MM.1S (cell line): ENCODE data around the gene ASB2.

Source experiments
- CTCF ChIP-seq: fragments of 300-600 bp; sonication (generic); IDR thresholded peaks from 2 replicates; pipeline ENCODE4 v1.5.1; 2016; ENCODE audit warnings: antibody characterized with exemption, low read length, mixed read lengths
- EZH2 ChIP-seq: fragments of 300-600 bp; sonication (generic); optimal IDR thresholded peaks from 2 replicates; pipeline ENCODE3; 2017; ENCODE audit warnings: low read depth, mild to moderate bottlenecking, antibody characterized with exemption, low read length, mixed read lengths
- EZH2phosphoT487 ChIP-seq: fragments of 300-600 bp; sonication (generic); IDR thresholded peaks from 2 replicates; pipeline ENCODE4 v1.6.1; 2018; ENCODE audit warnings: antibody characterized with exemption, low read length

GRCh38 chr14:94018308-94018707, 41.9 kb upstream of the ASB2 start:
- TF ChIP-seq CTCF (no peak), EZH2 (no peak), EZH2phosphoT487 (no peak)
